ENCODE data around the gene CEP170B.

Gene CEP170B

DNA sequence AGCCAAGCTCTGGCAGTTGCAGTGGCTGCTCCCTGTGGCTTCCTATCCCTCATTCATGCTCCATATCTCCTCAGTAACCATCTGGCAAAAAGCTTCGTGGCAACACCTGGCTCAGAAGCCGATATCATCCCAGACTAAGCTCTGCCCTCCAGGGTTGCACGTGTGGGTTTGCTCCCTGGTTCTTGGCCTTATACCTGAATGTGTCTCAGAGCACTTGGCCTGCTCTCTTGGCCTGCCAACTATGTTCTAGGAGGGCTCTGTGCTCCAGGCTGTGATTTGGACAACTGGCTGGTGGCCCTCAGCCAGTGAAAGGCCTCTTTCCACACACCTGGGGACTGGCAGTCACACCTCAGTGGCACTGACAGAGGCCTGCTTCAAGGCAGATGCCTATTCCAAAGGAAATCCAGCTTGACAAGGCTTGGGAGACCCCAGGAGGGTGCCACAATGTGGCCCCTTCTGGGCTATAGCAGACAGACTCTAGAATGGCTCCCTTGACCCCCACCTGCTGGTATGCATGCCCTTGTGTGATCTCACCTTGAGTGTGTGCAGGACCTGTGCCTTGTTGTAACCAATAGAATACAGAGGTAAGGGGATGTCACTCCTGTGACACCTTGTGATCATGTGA lies 70.1 kb downstream of the CEP170B start:
- Histone ChIP-seq H4K20me1 (ENCODE audit: insufficient read depth, low read length) (no peaks in the 10 kb centered on the region), H3K36me3 (ENCODE audit: insufficient read depth, low read length) (no peaks in the 10 kb centered on the region), H3K9me3 (ENCODE audit: low read length) (no peaks in the 10 kb centered on the region), H3K9ac (ENCODE audit: low read length) (no peak overlapping the region), H3K4me1 (ENCODE audit: insufficient read depth, low read length, severe bottlenecking) (no peaks in the 10 kb centered on the region), H3K4me2 (ENCODE audit: low read length) (no peak overlapping the region), H3K27me3 (ENCODE audit: insufficient read depth, low read length) (peaks cover 9% of the 10 kb centered on the region; the same call in 1 of the 2 replicates), H3F3A (ENCODE audit: insufficient read depth, low read length) (no peaks in the 10 kb centered on the region), H3K4me3 (ENCODE audit: low read depth, low read length, poor library complexity, severe bottlenecking) (no peak overlapping the region), H3K79me2 (ENCODE audit: insufficient read depth, low read length) (no peaks in the 10 kb centered on the region), H3K9me2 (ENCODE audit: low read depth, low read length) (no peaks in the 10 kb centered on the region), H3K27ac (ENCODE audit: low read depth, low read length, poor library complexity, severe bottlenecking) (no peak overlapping the region), H2AFZ (ENCODE audit: low read length) (no peak overlapping the region)
- TF ChIP-seq CTCF (IDR thresholded peaks at IDR 0.05; ENCODE audit: low read length) (no peak), EZH2 (IDR thresholded peaks at IDR 0.05; ENCODE audit: borderline replicate concordance, low read length) (no peak)

DNA sequence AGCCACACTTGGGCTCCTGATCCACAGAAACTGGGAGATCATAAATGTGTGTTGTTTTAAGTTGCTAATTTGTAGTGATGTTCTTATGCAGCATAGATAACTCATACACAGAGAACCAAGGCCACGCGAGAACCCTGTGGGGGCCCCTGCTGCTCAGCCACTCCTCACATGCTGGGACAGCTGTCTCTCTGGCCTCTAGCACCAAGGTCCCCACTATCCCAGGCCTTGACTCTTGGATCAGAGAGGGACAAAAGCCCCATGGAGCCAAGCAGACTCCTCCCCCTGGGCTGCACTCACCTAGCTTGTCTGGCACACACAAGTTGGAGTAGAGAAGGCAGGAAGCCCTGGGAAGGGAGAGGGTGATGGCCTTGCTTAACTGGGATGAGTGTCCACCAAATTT lies 70.9 kb downstream of the CEP170B start:
- Histone ChIP-seq H3K9me2 (ENCODE audit: low read depth, low read length) (no peaks in the 10 kb centered on the region), H3K4me2 (ENCODE audit: low read length) (no peak overlapping the region), H2AFZ (ENCODE audit: low read length) (no peak overlapping the region), H3K27me3 (ENCODE audit: insufficient read depth, low read length) (peaks cover 9% of the 10 kb centered on the region; the same call in 1 of the 2 replicates), H3K4me1 (ENCODE audit: insufficient read depth, low read length, severe bottlenecking) (no peaks in the 10 kb centered on the region), H3K27ac (ENCODE audit: low read depth, low read length, poor library complexity, severe bottlenecking) (no peak overlapping the region), H4K20me1 (ENCODE audit: insufficient read depth, low read length) (no peaks in the 10 kb centered on the region), H3K79me2 (ENCODE audit: insufficient read depth, low read length) (no peaks in the 10 kb centered on the region), H3K4me3 (ENCODE audit: low read depth, low read length, poor library complexity, severe bottlenecking) (no peak overlapping the region), H3F3A (ENCODE audit: insufficient read depth, low read length) (no peaks in the 10 kb centered on the region), H3K36me3 (ENCODE audit: insufficient read depth, low read length) (no peaks in the 10 kb centered on the region), H3K9me3 (ENCODE audit: low read length) (no peaks in the 10 kb centered on the region), H3K9ac (ENCODE audit: low read length) (no peak overlapping the region)
- no peak for TF ChIP-seq CTCF (IDR thresholded peaks at IDR 0.05; ENCODE audit: low read length)
- TF ChIP-seq EZH2 (IDR thresholded peaks at IDR 0.05; ENCODE audit: borderline replicate concordance, low read length), result no peak

GRCh38 chr14:104936361-104937155 lies 71.5 kb downstream of the CEP170B start:
- H4K20me1 ChIP-seq (ENCODE audit: insufficient read depth, low read length), result no peaks in the 10 kb centered on the region
- peaks cover 9% of the 10 kb centered on the region; the same call in 1 of the 2 replicates for H3K27me3 ChIP-seq (ENCODE audit: insufficient read depth, low read length)
- no peak overlapping the region for H3K4me3 ChIP-seq (ENCODE audit: low read depth, low read length, poor library complexity, severe bottlenecking)
- no peak overlapping the region for H3K4me2 ChIP-seq (ENCODE audit: low read length)
- no peak for TF ChIP-seq EZH2 (IDR thresholded peaks at IDR 0.05; ENCODE audit: borderline replicate concordance, low read length)
- TF ChIP-seq CTCF (IDR thresholded peaks at IDR 0.05; ENCODE audit: low read length), result no peak
- no peaks in the 10 kb centered on the region for H3K9me2 ChIP-seq (ENCODE audit: low read depth, low read length)
- H3K27ac ChIP-seq (ENCODE audit: low read depth, low read length, poor library complexity, severe bottlenecking), result no peak overlapping the region
- H3K79me2 ChIP-seq (ENCODE audit: insufficient read depth, low read length), result no peaks in the 10 kb centered on the region
- no peaks in the 10 kb centered on the region for H3K9me3 ChIP-seq (ENCODE audit: low read length)
- H3K4me1 ChIP-seq (ENCODE audit: insufficient read depth, low read length, severe bottlenecking), result no peaks in the 10 kb centered on the region
- no peak overlapping the region for H3K9ac ChIP-seq (ENCODE audit: low read length)
- H2AFZ ChIP-seq (ENCODE audit: low read length), result no peak overlapping the region
- no peaks in the 10 kb centered on the region for H3K36me3 ChIP-seq (ENCODE audit: insufficient read depth, low read length)
- H3F3A ChIP-seq (ENCODE audit: insufficient read depth, low read length), result no peaks in the 10 kb centered on the region
